Stimulated activated CD4-positive, alpha-beta T cell treated with anti-CD3 and anti-CD28 coated beads, Interleukin-4, amount 100 ng/mL, for 48 hours (primary cell): Measurements from ENCODE around the gene CEP72.
"Not testable (repeated sequence)": the region's sequence is repeated elsewhere in the genome, so short reads cannot be mapped to it uniquely, and the experiment has no call there.

Experiments used
- DNase-seq, 2 donors: peaks; one replicate each; pipeline ENCODE4 v3.0.0-alpha.2; 2020; ENCODE audit warnings: low read depth in 2 of 2

Gene CEP72

GRCh38 chr5:580436-580835 is 31.7 kb upstream of the CEP72 start:
- no peak for DNase-seq

- no peak for DNase-seq
Measured at GRCh38 chr5:581266-581665, 30.9 kb upstream of the CEP72 start.

- no peak for DNase-seq
Measured at GRCh38 chr5:581941-582340, 30.2 kb upstream of the CEP72 start.

GRCh38 chr5:582445-582844 is 29.7 kb upstream of the CEP72 start:
- not testable (repeated sequence) for DNase-seq

- DNase-seq = no peak
Measured at GRCh38 chr5:582936-583635, 29.1 kb upstream of the CEP72 start.

GRCh38 chr5:583645-584044 is 28.5 kb upstream of the CEP72 start:
- no peak for DNase-seq

GRCh38 chr5:584216-584615 is 27.9 kb upstream of the CEP72 start:
- no peak for DNase-seq

- no peak for DNase-seq
Measured at GRCh38 chr5:584846-585245, 27.3 kb upstream of the CEP72 start.

GRCh38 chr5:585556-585955 is 26.6 kb upstream of the CEP72 start:
- DNase-seq = no peak

GRCh38 chr5:585962-586628 is 26.0 kb upstream of the CEP72 start:
- no peak for DNase-seq

- no peak for DNase-seq
Measured at GRCh38 chr5:586751-587285, 25.3 kb upstream of the CEP72 start.

- no peak for DNase-seq
Measured at GRCh38 chr5:587403-587802, 24.7 kb upstream of the CEP72 start.

- DNase-seq = no peak
Measured at GRCh38 chr5:588406-588995, 23.6 kb upstream of the CEP72 start.

- DNase-seq = no peak
Measured at GRCh38 chr5:589173-589572, 23.0 kb upstream of the CEP72 start.

- DNase-seq = no peak
Measured at GRCh38 chr5:589588-589987, 22.6 kb upstream of the CEP72 start.

- no peak for DNase-seq
Measured at GRCh38 chr5:590346-590745, 21.8 kb upstream of the CEP72 start.

GRCh38 chr5:591746-592145 is 20.4 kb upstream of the CEP72 start:
- DNase-seq = no peak

- DNase-seq = no peak
Measured at GRCh38 chr5:592158-592557, 20.0 kb upstream of the CEP72 start.

GRCh38 chr5:593511-593910 is 18.6 kb upstream of the CEP72 start:
- DNase-seq = no peak

- DNase-seq = no peak
Measured at GRCh38 chr5:594226-594860, 17.8 kb upstream of the CEP72 start.

GRCh38 chr5:595285-595875 is 16.8 kb upstream of the CEP72 start:
- DNase-seq = no peak
